Gastroesophageal sphincter (tissue), 4 donors: Measurements from ENCODE around the gene CPLX4. TPM values are rescaled to one million over a fixed set of nuclear protein-coding genes. Genes with fewer than 3 reads are reported as not detected.

Experiments
- ATAC-seq: fragments of 150-250 bp; one replicate; pipeline ENCODE4 v1.9.1; 2016; ENCODE audit warnings: mild to moderate bottlenecking, moderate library complexity
- H3K27ac ChIP-seq, 4 donors: fragments of 200-600 bp; sonication (generic) in 3 of 4; 1 replicate in 3 of 4; 2 replicates in 1 of 4; pipeline ENCODE4 v1.5.1; 2016 to 2019
- H3K27me3 ChIP-seq: fragments of 200-600 bp; sonication (generic); one replicate; pipeline ENCODE4 v1.5.1; 2019
- H3K36me3 ChIP-seq, 2 donors: fragments of 200-600 bp; sonication (generic); one replicate each; pipeline ENCODE4 v1.5.1; 2019; ENCODE audit warnings: control low read depth in 1 of 2
- H3K4me1 ChIP-seq, 3 donors: fragments of 200-600 bp; sonication (generic); 1 replicate in 2 of 3; 2 replicates in 1 of 3; pipeline ENCODE4 v1.5.1; 2016 to 2019; ENCODE audit warnings: control low read depth in 2 of 3
- H3K4me3 ChIP-seq, 2 donors: fragments of 200-600 bp; sonication (generic); one replicate each; pipeline ENCODE4 v1.5.1; 2019; ENCODE audit warnings: mild to moderate bottlenecking in 1 of 2, moderate library complexity in 1 of 2
- H3K9me3 ChIP-seq, 3 donors: fragments of 200-600 bp; sonication (generic); one replicate each; pipeline ENCODE4 v1.5.1; 2017 to 2019; ENCODE audit warnings: control low read depth in 2 of 3
- CTCF ChIP-seq, 4 experiments: fragments of 200-600 bp in 2 of 4; fragments of 450-650 bp in 2 of 4; sonication (generic) in 1 of 4; IDR thresholded peaks; one replicate each; pipeline ENCODE4 v1.5.1; 2017 to 2019; ENCODE audit warnings: antibody characterized with exemption in 4 of 4, mild to moderate bottlenecking in 2 of 4, moderate library complexity in 2 of 4
- EP300 ChIP-seq: sonication (generic); formaldehyde crosslinking; IDR thresholded peaks from one replicate; pipeline ENCODE4 v1.6.1; 2017; ENCODE audit warnings: antibody characterized with exemption, mild to moderate bottlenecking
- POLR2A ChIP-seq, 2 donors: fragments of 450-650 bp; IDR thresholded peaks; one replicate each; pipeline ENCODE4 v1.6.1; 2017; ENCODE audit warnings: antibody characterized with exemption in 2 of 2, mild to moderate bottlenecking in 2 of 2, moderate library complexity in 1 of 2
- POLR2AphosphoS5 ChIP-seq: sonication (generic); formaldehyde crosslinking; IDR thresholded peaks from one replicate; pipeline ENCODE4 v1.6.1; 2017; ENCODE audit warnings: antibody characterized with exemption
- WGBS, 2 donors: methylation state at CpG; one replicate each; pipeline ENCODE4 v1.1.5; 2018; ENCODE audit warnings: low coverage in 1 of 2; 5-methylcytosine and 5-hydroxymethylcytosine counted together
- total RNA-seq, 4 donors: library from RNA; depleted of rRNA; stranded (reverse); fragments of >200 nt; gene quantifications; one replicate each; pipeline ENCODE4 v1.1.0, GENCODE V29; 2016

The CPLX4 gene
- not detected for total RNA-seq

GRCh38 chr18:59318460-59319050 is at the start of gene CPLX4:
Gene CPLX4 (minus strand): TSS chr18:59318649. CDS start chr18:59318462, 187 bp downstream.
- no peak for ATAC-seq
- no peaks in the 10 kb centered on the region for H3K36me3 ChIP-seq
- H3K4me3 ChIP-seq, result no peak within 1 kb of the TSS
- no peaks in the 10 kb centered on the region for H3K4me1 ChIP-seq
- H3K27me3 ChIP-seq, result no peaks in the 10 kb centered on the region
- TF ChIP-seq POLR2AphosphoS5 (no peak), CTCF (IDR thresholded peaks at IDR 0.05) (no peak), POLR2A (IDR thresholded peaks at IDR 0.05) (no peak), EP300 (no peak)
- WGBS, 2 donors, result 79 to 80% methylated on average over 4 of the region's 4 CpGs
- H3K9me3 ChIP-seq, result no peaks in the 10 kb centered on the region
- H3K27ac ChIP-seq, result no peak within 1 kb of the TSS

DNA sequence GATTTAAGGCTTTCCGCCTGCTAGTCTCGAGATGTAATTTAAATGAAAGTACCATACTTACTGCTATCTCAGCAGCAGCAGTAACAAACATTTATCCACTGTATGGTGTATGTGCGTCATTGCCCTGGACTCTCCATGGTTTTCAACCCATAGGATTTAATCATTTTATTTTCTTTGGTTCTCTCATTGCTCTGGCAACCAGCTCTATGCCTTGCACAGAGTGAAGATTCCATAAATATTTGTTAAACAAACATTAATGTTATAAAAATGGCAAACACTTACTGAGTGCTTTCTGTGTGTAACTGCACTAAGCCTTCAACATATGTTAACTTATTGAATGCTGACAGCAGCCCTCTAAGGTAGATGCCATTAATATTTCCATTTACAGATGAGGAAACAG is 41.9 kb upstream of the CPLX4 start:
- H3K27me3 ChIP-seq, result no peaks in the 10 kb centered on the region
- H3K36me3 ChIP-seq, result peaks cover 0 to 3% of the 10 kb centered on the region in 2 donors
- H3K4me3 ChIP-seq, result no peak overlapping the region
- peaks cover 3 to 37% (median 4%) of the 10 kb centered on the region in 3 donors for H3K4me1 ChIP-seq
- no peak overlapping the region for H3K27ac ChIP-seq
- TF ChIP-seq CTCF (IDR thresholded peaks at IDR 0.05) (no peak), POLR2AphosphoS5 (no peak), EP300 (no peak), POLR2A (IDR thresholded peaks at IDR 0.05) (no peak)
- WGBS, 2 donors, result 90 to 92% methylated on average over 3 of the region's 3 CpGs
- no peak for ATAC-seq
- H3K9me3 ChIP-seq, result no peaks in the 10 kb centered on the region

GRCh38 chr18:59359576-59359952 is 41.1 kb upstream of the CPLX4 start:
- peaks cover 0 to 11% of the 10 kb centered on the region in 2 donors for H3K36me3 ChIP-seq
- H3K27ac ChIP-seq, result peak overlapping the region in 3 of 4 donors; percentile 91 to 92 (median 92)
- peak; percentile 54 for ATAC-seq
- H3K4me1 ChIP-seq, result peaks cover 3 to 37% (median 4%) of the 10 kb centered on the region in 3 donors
- no peak for TF ChIP-seq POLR2A (IDR thresholded peaks at IDR 0.05)
- no peak for TF ChIP-seq EP300
- TF ChIP-seq POLR2AphosphoS5, result no peak
- TF ChIP-seq CTCF (IDR thresholded peaks at IDR 0.05), result no peak
- peak overlapping the region; percentile 78 to 90 for H3K4me3 ChIP-seq
- H3K27me3 ChIP-seq, result no peaks in the 10 kb centered on the region
- H3K9me3 ChIP-seq, result no peaks in the 10 kb centered on the region
- 1 to 6% methylated on average over 4 of the region's 4 CpGs for WGBS, 2 donors

GRCh38 chr18:59358712-59359575 is 40.5 kb upstream of the CPLX4 start, which contains the start of gene LMAN1:
Gene LMAN1 (minus strand): TSS chr18:59359265. CDS start chr18:59359244, 21 bp downstream.
- no peaks in the 10 kb centered on the region for H3K27me3 ChIP-seq
- 0% methylated on average over 11 to 13 of the region's 76 CpGs for WGBS, 2 donors
- peaks cover 3 to 37% (median 4%) of the 10 kb centered on the region in 3 donors for H3K4me1 ChIP-seq
- TF ChIP-seq EP300 (no peak), POLR2A (IDR thresholded peaks at IDR 0.05) (peak in 1 of 2 donors; percentile 43), CTCF (IDR thresholded peaks at IDR 0.05) (no peak), POLR2AphosphoS5 (peak; percentile 57)
- H3K9me3 ChIP-seq, result no peaks in the 10 kb centered on the region
- H3K36me3 ChIP-seq, result peaks cover 0 to 18% of the 10 kb centered on the region in 2 donors
- peak within 1 kb of the TSS; percentile 70 to 92 (median 92) for H3K27ac ChIP-seq
- peak; percentile 99 for ATAC-seq
- peak within 1 kb of the TSS; percentile 78 to 90 for H3K4me3 ChIP-seq
